Right cardiac atrium (tissue), 5 donors: ENCODE data around the gene ATP6V1D. TPM values are rescaled to one million over a fixed set of nuclear protein-coding genes. Genes with fewer than 3 reads are reported as not detected.
"Not testable (repeated sequence)": the region's sequence is repeated elsewhere in the genome, so short reads cannot be mapped to it uniquely, and the experiment has no call there.

ENCODE experiments used
- ATAC-seq, 2 donors: fragments of 200-7000 bp; cut with Tn5 transposase; one replicate each; pipeline versions ENCODE4 v1.8.0 to v1.9.1; 2020; ENCODE audit warnings: moderate library complexity in 2 of 2, mild to moderate bottlenecking in 1 of 2
- DNase-seq, 3 donors: peaks; one replicate each; pipeline ENCODE4 v3.0.0-alpha.2; 2020
- H3K27ac ChIP-seq: one replicate; pipeline ENCODE4 v1.5.1; 2013; ENCODE audit warnings: mild to moderate bottlenecking, low read length, control low read depth, moderate library complexity
- H3K27me3 ChIP-seq: one replicate; pipeline ENCODE4 v1.6.1; 2013; ENCODE audit not compliant: control insufficient read depth, insufficient read depth
- H3K4me1 ChIP-seq: one replicate; pipeline ENCODE4 v1.6.1; 2013; ENCODE audit warnings: low read length; ENCODE audit not compliant: control insufficient read depth, insufficient read depth
- H3K4me3 ChIP-seq: one replicate; pipeline ENCODE4 v1.5.1; 2013; ENCODE audit warnings: low read length, control low read depth
- H3K9me3 ChIP-seq: one replicate; pipeline ENCODE4 v1.6.1; 2013; ENCODE audit warnings: low read length; ENCODE audit not compliant: control insufficient read depth
- WGBS: extraction: QIAGEN DNeasy Blood & Tissue Kit; methylation state at CpG from one replicate; pipeline ENCODE4 v1.1.7; 2013; 5-methylcytosine and 5-hydroxymethylcytosine counted together
- intact Hi-C, 4 donors: fragments of 100-400 bp; cut with DNase I; formaldehyde crosslinking; loops; one replicate each; pipeline versions ENCODE4 v1.11.0 to v1.14.0; 2022 to 2023
- polyA plus RNA-seq: library from polyadenylated mRNA; stranded (reverse); fragments of 200-250 nt; gene quantifications from one replicate; pipeline ENCODE4 v1.2.3, GENCODE V29; 2013
- total RNA-seq, 4 donors: library from RNA; stranded (reverse); fragmentation: NEBNext Ultra II Directional; extraction: Animal tissue kit (Norgen Biotek cat#: 25700); gene quantifications; one replicate each; pipeline ENCODE4 v1.2.1, GENCODE V29; 2021
- donor health status: healthy with polysubstance abuse.
- donor health status: DM: no; HTN: yes; CAD: no.
- donor health status: DM: no; HTN: no; CAD: no.
- donor health status: DM: no; HTN: yes; CAD: no; lungs with severe emphysema.
- donor health status: DM: yes; HTN: yes; CAD: no.

The ATP6V1D gene
- total and polyA plus RNA-seq, 5 donors = 110 to 139 (median 130) TPM

GRCh38 chr14:67370830-67371229 lies 11.2 kb upstream of the ATP6V1D start:
- H3K4me1 ChIP-seq = no peaks in the 10 kb centered on the region
- no peak for ATAC-seq
- no peak for DNase-seq
- no peak overlapping the region for H3K4me3 ChIP-seq
- no peak overlapping the region for H3K27ac ChIP-seq
- no peaks in the 10 kb centered on the region for H3K9me3 ChIP-seq
- 98% methylated on average over 5 of the region's 5 CpGs for WGBS
- no peaks in the 10 kb centered on the region for H3K27me3 ChIP-seq
- intact Hi-C loops = no loop called here

DNA sequence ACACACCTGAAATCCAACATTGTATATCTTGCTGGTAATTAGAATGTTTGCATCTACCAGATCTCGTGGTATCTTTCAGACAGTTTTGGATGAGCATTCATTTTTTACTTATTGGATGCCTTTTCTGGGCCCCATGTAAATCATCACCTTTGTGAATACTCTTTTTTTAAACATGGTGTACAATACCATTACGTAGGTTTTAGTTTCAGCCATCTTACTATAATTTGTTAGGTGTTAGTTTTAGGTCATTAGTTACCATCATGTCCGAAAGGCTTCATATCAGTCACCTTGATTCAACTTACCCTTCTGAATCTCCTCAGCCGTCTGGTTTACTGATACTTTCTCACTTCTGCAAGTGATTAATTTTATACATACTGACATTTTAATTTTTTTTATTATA lies 5.9 kb upstream of the ATP6V1D start:
- H3K4me3 ChIP-seq = no peak overlapping the region
- WGBS = 89% methylated on average over 4 of the region's 4 CpGs
- no peaks in the 10 kb centered on the region for H3K27me3 ChIP-seq
- no peaks in the 10 kb centered on the region for H3K4me1 ChIP-seq
- DNase-seq = no peak
- no peak overlapping the region for H3K27ac ChIP-seq
- ATAC-seq = no peak
- no peaks in the 10 kb centered on the region for H3K9me3 ChIP-seq
- intact Hi-C loops = no loop called here

- peak; percentile 44 to 69 for ATAC-seq
- intact Hi-C loops = no loop called here
Measured at GRCh38 chr14:67360470-67361206, 1.0 kb upstream of the ATP6V1D start.

DNA sequence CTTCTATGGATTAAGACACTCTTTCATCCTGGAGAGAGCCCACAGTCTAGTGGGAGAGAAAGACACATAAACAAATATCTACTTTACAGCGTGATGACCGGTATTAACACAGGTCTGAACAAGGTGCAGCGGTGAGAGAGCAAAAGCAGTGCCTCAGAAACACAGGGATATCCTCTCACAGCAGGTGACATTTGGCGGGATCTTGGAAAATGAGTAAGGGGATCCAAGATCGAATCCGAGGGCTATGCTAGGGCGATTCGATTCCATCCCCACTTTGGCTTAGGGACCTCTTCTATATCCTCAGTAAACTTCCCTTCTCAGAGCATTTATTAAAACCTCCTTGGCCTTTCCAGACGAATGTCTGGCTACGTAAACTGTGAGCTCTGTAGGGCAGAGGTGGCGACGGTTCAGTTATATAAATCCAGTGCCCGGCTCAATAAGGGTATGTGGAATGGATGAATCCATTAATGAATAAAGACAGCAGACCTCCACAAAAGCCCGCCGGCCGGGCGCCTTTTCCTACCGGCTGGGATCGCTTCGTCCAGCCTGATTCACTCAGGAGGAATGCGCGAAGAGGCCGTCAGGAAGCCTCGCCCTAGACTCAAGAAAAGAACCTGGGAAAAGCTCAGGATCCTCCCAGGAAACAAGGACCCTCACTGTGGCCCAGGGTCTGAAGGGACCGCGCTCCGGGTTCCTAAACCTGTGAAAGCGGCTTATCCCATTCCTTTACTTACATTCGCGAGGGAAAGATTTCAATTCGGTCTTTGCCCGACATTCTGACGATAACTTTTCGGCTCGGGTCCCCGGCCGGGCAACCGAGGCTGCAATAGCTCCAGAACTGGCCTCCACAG lies 455 bp downstream of the ATP6V1D start:
- H3K27me3 ChIP-seq = no peaks in the 10 kb centered on the region
- H3K4me3 ChIP-seq = peak overlapping the region; percentile 85
- no peaks in the 10 kb centered on the region for H3K9me3 ChIP-seq
- H3K4me1 ChIP-seq = peaks cover 6% of the 10 kb centered on the region
- intact Hi-C loops = no loop called here
- H3K27ac ChIP-seq = peak overlapping the region; percentile 69
- 2% methylated on average over 38 of the region's 38 CpGs for WGBS
- peak; percentile 0 to 49 for ATAC-seq
- DNase-seq = peak; percentile 46 to 69 (median 62)

More at GRCh38 chr14:67360470-67361206, 1.0 kb upstream of the ATP6V1D start:
- Histone ChIP-seq H3K4me3 (peak overlapping the region; percentile 75), H3K9me3 (no peaks in the 10 kb centered on the region), H3K27ac (peak overlapping the region; percentile 88), H3K27me3 (no peaks in the 10 kb centered on the region), H3K4me1 (peaks cover 6% of the 10 kb centered on the region)
- no peak for DNase-seq
- 1% methylated on average over 34 of the region's 34 CpGs for WGBS

GRCh38 chr14:67357969-67358354 lies 1.6 kb downstream of the ATP6V1D start:
- DNase-seq = no peak
- H3K27ac ChIP-seq = peak overlapping the region; percentile 4
- H3K27me3 ChIP-seq = no peaks in the 10 kb centered on the region
- no peak overlapping the region for H3K4me3 ChIP-seq
- no peaks in the 10 kb centered on the region for H3K9me3 ChIP-seq
- intact Hi-C loops = no loop called here
- 59% methylated on average over 9 of the region's 9 CpGs for WGBS
- no peak for ATAC-seq
- peaks cover 7% of the 10 kb centered on the region for H3K4me1 ChIP-seq

GRCh38 chr14:67357186-67357968 lies 2.2 kb downstream of the ATP6V1D start:
- peaks cover 7% of the 10 kb centered on the region for H3K4me1 ChIP-seq
- H3K9me3 ChIP-seq = no peaks in the 10 kb centered on the region
- no peak for DNase-seq
- no peak overlapping the region for H3K27ac ChIP-seq
- no peak overlapping the region for H3K4me3 ChIP-seq
- WGBS = 55% methylated on average over 4 of the region's 4 CpGs
- no peak for ATAC-seq
- intact Hi-C loops = no loop called here
- H3K27me3 ChIP-seq = no peaks in the 10 kb centered on the region

DNA sequence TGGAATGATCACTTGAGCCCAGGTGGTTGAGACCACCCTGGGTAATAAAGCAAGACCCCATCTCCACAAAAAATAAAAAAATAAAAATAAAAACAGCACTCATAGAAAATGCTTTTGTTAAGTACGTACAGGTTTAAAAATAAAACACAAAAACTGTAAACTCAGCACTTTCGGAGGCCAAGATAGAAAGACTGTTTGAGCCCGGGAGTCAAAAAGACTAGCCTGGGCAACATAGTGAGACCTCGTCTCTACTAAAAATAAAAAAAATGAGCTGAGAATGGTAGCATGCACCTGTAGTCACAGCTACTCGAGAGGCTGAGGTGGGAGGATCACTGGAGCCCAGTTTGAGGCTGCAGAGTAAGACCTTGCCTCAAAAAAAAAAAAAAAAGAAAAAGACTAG lies 7.5 kb downstream of the ATP6V1D start:
- DNase-seq = no peak

DNA sequence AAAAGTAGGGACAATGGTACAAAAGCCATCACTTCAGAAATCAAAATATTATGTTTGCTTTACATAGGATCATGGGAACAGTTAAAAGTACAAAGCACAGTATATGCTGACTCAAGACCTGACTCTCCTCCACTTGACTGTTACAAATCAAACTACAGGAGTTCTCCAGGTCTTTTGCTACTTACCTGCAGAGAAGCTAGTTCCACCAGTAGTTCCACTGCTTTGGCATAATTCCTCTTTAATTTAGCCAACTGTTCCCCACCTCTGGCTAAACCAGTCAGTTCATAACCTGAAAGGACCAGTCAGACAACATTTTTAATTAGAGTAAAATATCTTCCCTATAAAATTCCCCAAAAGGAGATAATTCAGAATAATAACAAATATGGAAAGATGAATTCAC lies 14.0 kb downstream of the ATP6V1D start:
- ATAC-seq = no peak
- Histone ChIP-seq H3K27me3 (no peaks in the 10 kb centered on the region), H3K9me3 (no peaks in the 10 kb centered on the region), H3K4me1 (no peaks in the 10 kb centered on the region), H3K4me3 (no peak overlapping the region), H3K27ac (no peak overlapping the region)
- intact Hi-C loops = no loop called here
- DNase-seq = no peak

More for the DNA sequence above, 7.5 kb downstream of the ATP6V1D start:
- Histone ChIP-seq H3K27me3 (no peaks in the 10 kb centered on the region), H3K4me1 (peaks cover 1% of the 10 kb centered on the region), H3K27ac (no peak overlapping the region), H3K9me3 (no peaks in the 10 kb centered on the region), H3K4me3 (no peak overlapping the region)
- 83% methylated on average over 5 of the region's 5 CpGs for WGBS
- ATAC-seq = no peak
- intact Hi-C loops = no loop called here

- H3K4me1 ChIP-seq = no peaks in the 10 kb centered on the region
- H3K27ac ChIP-seq = no peak overlapping the region
- DNase-seq (no peak), ATAC-seq (no peak)
- WGBS = 91% methylated on average over 4 of the region's 4 CpGs
- intact Hi-C loops = no loop called here
- H3K27me3 ChIP-seq = no peaks in the 10 kb centered on the region
- H3K9me3 ChIP-seq = no peaks in the 10 kb centered on the region
- H3K4me3 ChIP-seq = no peak overlapping the region
Measured at GRCh38 chr14:67343601-67344230, 15.9 kb downstream of the ATP6V1D start.

GRCh38 chr14:67341231-67341630 lies 18.4 kb downstream of the ATP6V1D start:
- H3K27ac ChIP-seq, H3K4me3 ChIP-seq, ATAC-seq, H3K9me3 ChIP-seq, DNase-seq, H3K4me1 ChIP-seq, intact Hi-C loops, H3K27me3 ChIP-seq: not testable (repeated sequence)
- 98% methylated on average over 31 of the region's 31 CpGs for WGBS
